ENCODE measurements around the gene SYTL3.

SYTL3 gene

GRCh38 chr6:158777510-158777909 is 127.7 kb downstream of the SYTL3 start:
- Histone ChIP-seq H3K4me3 (ENCODE audit: low read length in 2 of 2) (no peak overlapping the region), H4K91ac (ENCODE audit: low read depth, low read length, poor library complexity) (no peak overlapping the region), H3K9ac (ENCODE audit: low read depth, low read length, poor library complexity) (no peak overlapping the region), H4K8ac (ENCODE audit: low read depth, low read length) (no peak overlapping the region), H2BK15ac (ENCODE audit: low read length) (no peak overlapping the region), H3K14ac (ENCODE audit: low read length) (no peak overlapping the region), H3K4ac (ENCODE audit: low read length) (no peak overlapping the region), H2BK5ac (ENCODE audit: low read length) (no peak overlapping the region), H3K36me3 (replicated peaks in 1 of 2; ENCODE audit: control insufficient read depth in 2 of 2, insufficient read depth in 2 of 2, low read length in 2 of 2) (peaks cover 20 to 94% of the 10 kb centered on the region in 2 donors), H3K18ac (ENCODE audit: low read length) (no peak overlapping the region), H2BK12ac (ENCODE audit: low read length) (no peak overlapping the region), H3K23ac (ENCODE audit: low read depth, low read length, poor library complexity) (no peak overlapping the region), H2AK5ac (ENCODE audit: low read depth, low read length) (no peak overlapping the region), H2AFZ (ENCODE audit: low read length) (no peak overlapping the region), H3K4me2 (ENCODE audit: insufficient read depth, low read length, poor library complexity, severe bottlenecking) (no peak overlapping the region), H3K27ac (replicated peaks; ENCODE audit: low read length) (no peak overlapping the region), H2BK120ac (ENCODE audit: low read depth, low read length) (no peak overlapping the region), H3K9me3 (replicated peaks in 1 of 2; ENCODE audit: control insufficient read depth in 2 of 2, insufficient read depth in 1 of 2, low read depth in 1 of 2, low read length in 2 of 2) (peaks cover 0 to 2% of the 10 kb centered on the region in 2 donors), H3K27me3 (ENCODE audit: control insufficient read depth in 3 of 3, insufficient read depth in 3 of 3, low read depth in 1 of 3, low read length in 3 of 3) (no peaks in the 10 kb centered on the region), H3K4me1 (ENCODE audit: control insufficient read depth in 2 of 2, insufficient read depth in 1 of 2, low read depth in 1 of 2, low read length in 2 of 2) (peaks cover 0 to 4% of the 10 kb centered on the region in 2 donors), H3K79me1 (ENCODE audit: low read depth, low read length) (no peaks in the 10 kb centered on the region)
- WGBS, 2 donors (ENCODE audit: extremely low coverage in 2 of 2, insufficient read length in 2 of 2, insufficient replicate concordance in 1 of 2): no CpG with 5 or more reads among the region's 3 CpGs
- DNase-seq (ENCODE audit: low spot score): no peak

DNA sequence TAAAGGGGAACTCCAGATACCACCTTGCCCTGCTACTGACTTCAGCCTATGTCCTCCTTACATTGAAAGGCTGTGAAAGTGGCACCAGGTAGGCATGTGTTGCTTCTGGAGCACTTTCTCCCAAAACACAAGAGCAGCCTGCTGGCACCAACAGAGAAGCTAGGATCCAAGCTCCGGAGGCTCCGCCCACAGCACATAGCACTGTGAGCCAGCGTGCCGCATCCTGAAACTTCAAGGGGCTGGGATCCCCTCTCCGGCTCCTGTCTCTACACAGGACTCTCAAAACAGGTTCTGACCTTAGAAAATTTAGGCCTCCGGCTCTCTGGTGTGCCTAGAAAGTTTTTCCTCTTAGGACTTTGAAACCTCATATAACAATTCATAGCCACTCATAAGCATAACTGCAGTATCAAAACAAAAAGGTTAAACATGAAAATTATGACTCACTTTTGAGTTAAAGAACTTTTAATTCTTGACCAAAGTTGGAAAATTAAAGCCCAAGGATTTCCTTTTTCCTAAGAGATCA is 128.2 kb downstream of the SYTL3 start:
- Histone ChIP-seq H2AFZ (ENCODE audit: low read length) (no peak overlapping the region), H3K27ac (replicated peaks; ENCODE audit: low read length) (no peak overlapping the region), H2AK5ac (ENCODE audit: low read depth, low read length) (no peak overlapping the region), H2BK120ac (ENCODE audit: low read depth, low read length) (no peak overlapping the region), H3K23ac (ENCODE audit: low read depth, low read length, poor library complexity) (no peak overlapping the region), H3K9me3 (replicated peaks in 1 of 2; ENCODE audit: control insufficient read depth in 2 of 2, insufficient read depth in 1 of 2, low read depth in 1 of 2, low read length in 2 of 2) (peaks cover 0 to 2% of the 10 kb centered on the region in 2 donors), H3K4me2 (ENCODE audit: insufficient read depth, low read length, poor library complexity, severe bottlenecking) (no peak overlapping the region), H3K9ac (ENCODE audit: low read depth, low read length, poor library complexity) (no peak overlapping the region), H3K79me1 (ENCODE audit: low read depth, low read length) (no peaks in the 10 kb centered on the region), H3K14ac (ENCODE audit: low read length) (no peak overlapping the region), H4K8ac (ENCODE audit: low read depth, low read length) (no peak overlapping the region), H4K91ac (ENCODE audit: low read depth, low read length, poor library complexity) (no peak overlapping the region), H2BK15ac (ENCODE audit: low read length) (no peak overlapping the region), H3K36me3 (replicated peaks in 1 of 2; ENCODE audit: control insufficient read depth in 2 of 2, insufficient read depth in 2 of 2, low read length in 2 of 2) (peaks cover 25 to 94% of the 10 kb centered on the region in 2 donors), H2BK12ac (ENCODE audit: low read length) (no peak overlapping the region), H3K4ac (ENCODE audit: low read length) (no peak overlapping the region), H3K4me1 (ENCODE audit: control insufficient read depth in 2 of 2, insufficient read depth in 1 of 2, low read depth in 1 of 2, low read length in 2 of 2) (peaks cover 0 to 4% of the 10 kb centered on the region in 2 donors), H3K18ac (ENCODE audit: low read length) (no peak overlapping the region), H2BK5ac (ENCODE audit: low read length) (no peak overlapping the region), H3K4me3 (ENCODE audit: low read length in 2 of 2) (no peak overlapping the region), H3K27me3 (ENCODE audit: control insufficient read depth in 3 of 3, insufficient read depth in 3 of 3, low read depth in 1 of 3, low read length in 3 of 3) (no peaks in the 10 kb centered on the region)
- no CpG with 5 or more reads among the region's 6 CpGs for whole genome bisulfite sequencing, 2 donors (ENCODE audit: extremely low coverage in 2 of 2, insufficient read length in 2 of 2, insufficient replicate concordance in 1 of 2)
- DNase-seq (ENCODE audit: low spot score): no peak

- H2BK120ac ChIP-seq (ENCODE audit: low read depth, low read length): no peak overlapping the region
- H3K27ac ChIP-seq (replicated peaks; ENCODE audit: low read length): no peak overlapping the region
- H4K91ac ChIP-seq (ENCODE audit: low read depth, low read length, poor library complexity): no peak overlapping the region
- no peak overlapping the region for H3K4me2 ChIP-seq (ENCODE audit: insufficient read depth, low read length, poor library complexity, severe bottlenecking)
- no peak overlapping the region for H3K4ac ChIP-seq (ENCODE audit: low read length)
- H3K14ac ChIP-seq (ENCODE audit: low read length): no peak overlapping the region
- H3K23ac ChIP-seq (ENCODE audit: low read depth, low read length, poor library complexity): no peak overlapping the region
- no peak overlapping the region for H2BK15ac ChIP-seq (ENCODE audit: low read length)
- H3K4me1 ChIP-seq (ENCODE audit: control insufficient read depth in 2 of 2, insufficient read depth in 1 of 2, low read depth in 1 of 2, low read length in 2 of 2): peaks cover 0 to 5% of the 10 kb centered on the region in 2 donors
- no peak overlapping the region for H2BK5ac ChIP-seq (ENCODE audit: low read length)
- H3K79me1 ChIP-seq (ENCODE audit: low read depth, low read length): no peaks in the 10 kb centered on the region
- no peak overlapping the region for H2AFZ ChIP-seq (ENCODE audit: low read length)
- H4K8ac ChIP-seq (ENCODE audit: low read depth, low read length): no peak overlapping the region
- WGBS, 2 donors (ENCODE audit: extremely low coverage in 2 of 2, insufficient read length in 2 of 2, insufficient replicate concordance in 1 of 2): no CpG with 5 or more reads among the region's 7 CpGs
- no peak overlapping the region for H2AK5ac ChIP-seq (ENCODE audit: low read depth, low read length)
- H2BK12ac ChIP-seq (ENCODE audit: low read length): no peak overlapping the region
- peaks cover 0 to 2% of the 10 kb centered on the region in 2 donors for H3K9me3 ChIP-seq (replicated peaks in 1 of 2; ENCODE audit: control insufficient read depth in 2 of 2, insufficient read depth in 1 of 2, low read depth in 1 of 2, low read length in 2 of 2)
- no peak overlapping the region for H3K4me3 ChIP-seq (ENCODE audit: low read length in 2 of 2)
- H3K27me3 ChIP-seq (ENCODE audit: control insufficient read depth in 3 of 3, insufficient read depth in 3 of 3, low read depth in 1 of 3, low read length in 3 of 3): no peaks in the 10 kb centered on the region
- no peak overlapping the region for H3K18ac ChIP-seq (ENCODE audit: low read length)
- DNase-seq (ENCODE audit: low spot score): no peak
- H3K9ac ChIP-seq (ENCODE audit: low read depth, low read length, poor library complexity): no peak overlapping the region
- peaks cover 38 to 96% of the 10 kb centered on the region in 2 donors for H3K36me3 ChIP-seq (replicated peaks in 1 of 2; ENCODE audit: control insufficient read depth in 2 of 2, insufficient read depth in 2 of 2, low read length in 2 of 2)
These were observed 130.5 kb downstream of the SYTL3 start for GRCh38 chr6:158780246-158780884.

- H2BK120ac ChIP-seq (ENCODE audit: low read depth, low read length): no peak overlapping the region
- H3K18ac ChIP-seq (ENCODE audit: low read length): no peak overlapping the region
- H3K79me1 ChIP-seq (ENCODE audit: low read depth, low read length): no peaks in the 10 kb centered on the region
- no peak overlapping the region for H4K91ac ChIP-seq (ENCODE audit: low read depth, low read length, poor library complexity)
- no peak overlapping the region for H3K4me3 ChIP-seq (ENCODE audit: low read length in 2 of 2)
- H3K4me1 ChIP-seq (ENCODE audit: control insufficient read depth in 2 of 2, insufficient read depth in 1 of 2, low read depth in 1 of 2, low read length in 2 of 2): peaks cover 0 to 5% of the 10 kb centered on the region in 2 donors
- H3K27ac ChIP-seq (replicated peaks; ENCODE audit: low read length): no peak overlapping the region
- H3K4ac ChIP-seq (ENCODE audit: low read length): no peak overlapping the region
- H4K8ac ChIP-seq (ENCODE audit: low read depth, low read length): no peak overlapping the region
- H3K4me2 ChIP-seq (ENCODE audit: insufficient read depth, low read length, poor library complexity, severe bottlenecking): no peak overlapping the region
- H2AK5ac ChIP-seq (ENCODE audit: low read depth, low read length): no peak overlapping the region
- no peak for DNase-seq (ENCODE audit: low spot score)
- peaks cover 36 to 94% of the 10 kb centered on the region in 2 donors for H3K36me3 ChIP-seq (replicated peaks in 1 of 2; ENCODE audit: control insufficient read depth in 2 of 2, insufficient read depth in 2 of 2, low read length in 2 of 2)
- no peaks in the 10 kb centered on the region for H3K27me3 ChIP-seq (ENCODE audit: control insufficient read depth in 3 of 3, insufficient read depth in 3 of 3, low read depth in 1 of 3, low read length in 3 of 3)
- no peak overlapping the region for H2BK12ac ChIP-seq (ENCODE audit: low read length)
- H3K9me3 ChIP-seq (replicated peaks in 1 of 2; ENCODE audit: control insufficient read depth in 2 of 2, insufficient read depth in 1 of 2, low read depth in 1 of 2, low read length in 2 of 2): peaks cover 0 to 2% of the 10 kb centered on the region in 2 donors
- H3K14ac ChIP-seq (ENCODE audit: low read length): no peak overlapping the region
- H3K9ac ChIP-seq (ENCODE audit: low read depth, low read length, poor library complexity): no peak overlapping the region
- no peak overlapping the region for H2BK5ac ChIP-seq (ENCODE audit: low read length)
- no CpG with 5 or more reads among the region's 11 CpGs for WGBS, 2 donors (ENCODE audit: extremely low coverage in 2 of 2, insufficient read length in 2 of 2, insufficient replicate concordance in 1 of 2)
- H3K23ac ChIP-seq (ENCODE audit: low read depth, low read length, poor library complexity): no peak overlapping the region
- no peak overlapping the region for H2BK15ac ChIP-seq (ENCODE audit: low read length)
- H2AFZ ChIP-seq (ENCODE audit: low read length): no peak overlapping the region
These were observed 131.3 kb downstream of the SYTL3 start for GRCh38 chr6:158780988-158781691.

Measured in neuronal stem cell (in vitro differentiated cells).